GM04503 (cell line): Measurements from ENCODE around the gene RXFP3.
A peak's percentile ranks its signal among the peaks of the same experiment; 100 is the strongest.
"Not testable (repeated sequence)": the region's sequence is repeated elsewhere in the genome, so short reads cannot be mapped to it uniquely, and the experiment has no call there.

ENCODE experiments used
- DNase-seq: peaks from one replicate; pipeline ENCODE4 v3.0.0-alpha.2; 2012; ENCODE audit warnings: low read depth

The RXFP3 gene

GRCh38 chr5:33936004-33936380 lies 194 bp upstream of the RXFP3 start:
- peak; percentile 11 for DNase-seq

DNA sequence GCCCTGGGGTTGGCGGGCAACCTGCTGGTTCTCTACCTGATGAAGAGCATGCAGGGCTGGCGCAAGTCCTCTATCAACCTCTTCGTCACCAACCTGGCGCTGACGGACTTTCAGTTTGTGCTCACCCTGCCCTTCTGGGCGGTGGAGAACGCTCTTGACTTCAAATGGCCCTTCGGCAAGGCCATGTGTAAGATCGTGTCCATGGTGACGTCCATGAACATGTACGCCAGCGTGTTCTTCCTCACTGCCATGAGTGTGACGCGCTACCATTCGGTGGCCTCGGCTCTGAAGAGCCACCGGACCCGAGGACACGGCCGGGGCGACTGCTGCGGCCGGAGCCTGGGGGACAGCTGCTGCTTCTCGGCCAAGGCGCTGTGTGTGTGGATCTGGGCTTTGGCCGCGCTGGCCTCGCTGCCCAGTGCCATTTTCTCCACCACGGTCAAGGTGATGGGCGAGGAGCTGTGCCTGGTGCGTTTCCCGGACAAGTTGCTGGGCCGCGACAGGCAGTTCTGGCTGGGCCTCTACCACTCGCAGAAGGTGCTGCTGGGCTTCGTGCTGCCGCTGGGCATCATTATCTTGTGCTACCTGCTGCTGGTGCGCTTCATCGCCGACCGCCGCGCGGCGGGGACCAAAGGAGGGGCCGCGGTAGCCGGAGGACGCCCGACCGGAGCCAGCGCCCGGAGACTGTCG lies 976 bp downstream of the RXFP3 start:
- DNase-seq, result no peak

- no peak for DNase-seq
These were observed 1.7 kb downstream of the RXFP3 start for GRCh38 chr5:33937707-33938506.

- no peak for DNase-seq
These were observed 2.3 kb downstream of the RXFP3 start for GRCh38 chr5:33938507-33938796.

- DNase-seq, result no peak
These were observed 2.7 kb downstream of the RXFP3 start for GRCh38 chr5:33938881-33939280.

GRCh38 chr5:33939556-33940262 lies 3.5 kb downstream of the RXFP3 start:
- no peak for DNase-seq

DNA sequence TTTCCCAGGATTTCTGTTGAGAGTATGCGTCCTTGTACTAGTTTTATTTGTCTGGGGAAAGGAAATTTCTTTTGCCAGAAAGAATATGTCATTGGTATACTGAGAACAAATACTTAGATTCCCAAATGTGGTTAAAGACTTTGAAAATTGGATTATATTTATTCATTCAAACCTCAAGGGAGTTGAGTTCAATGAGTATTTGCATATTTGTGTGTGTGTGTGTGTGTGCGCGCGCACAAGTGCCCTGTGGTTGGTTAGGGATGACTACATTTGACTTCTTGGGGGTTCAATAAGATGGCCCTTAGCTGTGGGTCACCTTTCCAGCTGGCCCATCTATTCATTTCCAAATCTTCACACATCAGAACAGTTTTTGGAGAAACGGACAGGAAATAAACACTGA lies 4.9 kb downstream of the RXFP3 start:
- DNase-seq, result no peak

- no peak for DNase-seq
These were observed 8.5 kb downstream of the RXFP3 start for GRCh38 chr5:33944543-33945132.

DNA sequence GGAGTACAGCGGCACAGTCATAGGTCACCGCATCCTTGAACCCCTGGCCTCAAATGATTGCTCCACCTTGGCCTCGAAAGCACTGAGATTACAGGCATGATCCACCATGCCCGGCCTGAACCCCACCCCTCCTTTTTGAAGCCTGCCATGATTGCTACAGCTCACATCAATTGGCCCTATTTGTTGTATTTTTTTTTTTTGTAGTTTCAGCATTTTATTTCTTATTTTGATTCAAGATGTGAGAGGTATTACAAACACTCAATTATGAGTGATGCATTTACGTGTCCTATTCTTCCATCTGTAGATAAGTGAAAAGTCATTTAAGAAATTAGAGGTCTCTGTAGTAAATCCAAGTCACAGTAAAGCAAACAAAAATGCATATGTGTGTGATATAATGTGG lies 16.0 kb downstream of the RXFP3 start:
- not testable (repeated sequence) for DNase-seq

DNA sequence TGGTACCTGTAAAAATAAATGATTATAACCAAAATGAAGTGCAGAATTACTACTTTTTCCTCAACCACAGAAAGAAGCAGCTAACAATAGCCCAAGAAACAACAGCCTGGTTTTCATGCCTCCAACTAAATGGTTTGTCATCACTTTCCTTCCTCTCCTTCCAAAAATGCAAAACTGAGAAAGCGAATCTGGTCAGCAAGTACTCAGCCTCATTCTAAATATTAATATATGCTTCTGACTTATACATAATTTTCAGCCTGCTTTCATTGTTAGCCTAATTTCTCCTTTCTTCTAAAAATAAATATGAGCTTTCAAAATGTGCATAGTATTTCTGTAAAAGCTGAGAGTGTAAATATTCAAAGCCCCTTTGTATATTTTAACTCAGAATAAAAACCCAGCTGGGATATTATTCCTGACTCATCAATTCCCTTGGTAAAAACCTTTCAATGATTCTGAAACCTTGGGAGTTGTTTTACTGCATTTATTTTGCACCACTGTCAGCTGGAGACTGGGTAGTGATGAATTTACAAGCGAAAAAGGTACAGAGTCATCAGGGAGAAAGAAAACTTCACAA lies 21.5 kb downstream of the RXFP3 start:
- DNase-seq, result no peak

GRCh38 chr5:33958176-33958575 lies 22.0 kb downstream of the RXFP3 start:
- no peak for DNase-seq

GRCh38 chr5:33964132-33964700 lies 28.0 kb downstream of the RXFP3 start:
- no peak for DNase-seq

- no peak for DNase-seq
These were observed 30.6 kb downstream of the RXFP3 start for GRCh38 chr5:33966805-33967204.

DNA sequence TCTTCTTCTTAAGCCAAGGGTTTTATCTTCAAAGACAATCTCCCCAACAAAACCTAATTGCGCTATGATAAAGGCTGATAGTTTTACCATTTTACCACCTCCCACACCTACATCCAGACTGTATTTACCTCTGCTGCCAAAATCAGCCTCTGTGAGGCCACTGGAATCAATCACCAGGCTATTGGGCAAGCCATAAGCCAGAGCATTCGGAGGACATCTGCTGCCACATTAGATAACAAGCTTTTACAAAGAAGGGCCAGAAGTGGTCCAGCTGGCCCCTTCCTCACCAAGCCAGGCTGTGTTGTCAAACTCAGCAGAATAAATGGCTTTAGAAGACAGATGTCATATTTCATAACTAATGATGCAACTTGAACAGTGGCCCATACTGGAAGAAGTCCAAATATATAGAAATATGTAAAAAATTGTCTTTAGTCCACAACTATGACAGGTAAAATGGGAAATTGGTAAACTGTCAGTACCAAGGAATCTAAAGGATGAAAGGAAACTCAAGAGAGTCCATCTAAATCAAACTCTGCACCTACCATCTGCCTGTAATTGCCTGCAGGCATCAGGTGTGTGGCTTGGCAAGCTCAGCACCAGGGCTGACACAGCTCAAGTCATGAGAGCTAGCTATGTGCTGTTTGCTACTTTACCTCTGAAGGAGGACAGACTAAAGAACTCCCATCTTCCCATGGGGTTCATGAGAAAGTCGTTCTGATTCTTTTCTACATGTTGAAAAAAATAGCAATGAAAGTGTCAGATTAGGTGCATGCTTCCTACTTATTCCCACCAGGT lies 32.2 kb downstream of the RXFP3 start:
- no peak for DNase-seq

- no peak for DNase-seq
These were observed 33.6 kb downstream of the RXFP3 start for GRCh38 chr5:33969572-33970452.

DNA sequence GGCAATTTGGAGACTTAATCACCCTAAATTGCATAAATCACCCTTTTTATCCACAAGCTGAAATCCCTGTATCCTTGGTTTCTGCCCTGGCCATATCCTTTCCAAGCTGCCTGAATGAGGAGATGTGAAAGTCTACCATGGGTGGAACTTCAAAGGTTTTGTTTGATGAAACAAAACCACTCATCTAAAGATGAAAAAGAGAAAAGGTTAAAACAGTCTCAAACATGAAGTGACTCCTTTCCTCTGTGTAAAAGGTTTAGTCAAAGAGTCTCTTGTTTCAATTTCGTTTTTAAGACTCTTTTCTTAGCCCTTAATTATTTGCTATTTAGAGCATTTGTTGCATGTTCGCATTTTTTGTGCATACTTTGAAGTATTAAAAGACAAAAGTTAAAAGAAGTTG lies 37.1 kb downstream of the RXFP3 start:
- DNase-seq, result no peak

GRCh38 chr5:33975852-33976251 lies 39.7 kb downstream of the RXFP3 start:
- no peak for DNase-seq

- DNase-seq, result no peak
These were observed 40.1 kb downstream of the RXFP3 start for GRCh38 chr5:33976307-33976706.

GRCh38 chr5:33978306-33978705 lies 42.1 kb downstream of the RXFP3 start:
- DNase-seq, result no peak

GRCh38 chr5:33980030-33980429 lies 43.8 kb downstream of the RXFP3 start:
- no peak for DNase-seq
